GM23248 (cell line): ENCODE results near the gene DLG2. TPM values are rescaled to one million over a fixed set of nuclear protein-coding genes. Genes with fewer than 3 reads are reported as not detected.

Experiments used
- DNase-seq: peaks from one replicate; pipeline ENCODE4 v3.0.0-alpha.2; 2015
- H2AFZ ChIP-seq: fragments of 200-600 bp; sonication (generic); 2 replicates; pipeline ENCODE4 v1.6.1; 2016; ENCODE audit warnings: antibody characterized with exemption
- H3F3A ChIP-seq: fragments of 200-600 bp; sonication (generic); 2 replicates; pipeline ENCODE4 v1.6.1; 2016; ENCODE audit warnings: mild to moderate bottlenecking, antibody characterized with exemption, mixed run types; ENCODE audit not compliant: insufficient read depth
- H3K27ac ChIP-seq: fragments of 200-600 bp; sonication (generic); 2 replicates; pipeline ENCODE4 v1.5.1; 2016; ENCODE audit warnings: mild to moderate bottlenecking
- H3K27me3 ChIP-seq: fragments of 200-600 bp; sonication (generic); replicated peaks from 2 replicates; pipeline ENCODE4 v1.6.1; 2016; ENCODE audit warnings: mild to moderate bottlenecking; ENCODE audit not compliant: insufficient read depth
- H3K36me3 ChIP-seq: fragments of 200-600 bp; sonication (generic); 2 replicates; pipeline ENCODE4 v1.6.1; 2016; ENCODE audit warnings: low read depth, mild to moderate bottlenecking
- H3K4me1 ChIP-seq: fragments of 200-600 bp; sonication (generic); 2 replicates; pipeline ENCODE4 v1.6.1; 2016; ENCODE audit warnings: mild to moderate bottlenecking; ENCODE audit not compliant: insufficient read depth
- H3K4me2 ChIP-seq: fragments of 200-600 bp; sonication (generic); one replicate; pipeline ENCODE4 v1.6.1; 2016; ENCODE audit warnings: mild to moderate bottlenecking; ENCODE audit not compliant: unreplicated experiment
- H3K4me3 ChIP-seq: fragments of 200-600 bp; sonication (generic); 2 replicates; pipeline ENCODE4 v1.5.1; 2016; ENCODE audit warnings: mild to moderate bottlenecking
- H3K79me2 ChIP-seq: fragments of 200-600 bp; sonication (generic); 2 replicates; pipeline ENCODE4 v1.6.1; 2016; ENCODE audit warnings: mild to moderate bottlenecking; ENCODE audit not compliant: insufficient read depth
- H3K9ac ChIP-seq: fragments of 200-600 bp; sonication (generic); 2 replicates; pipeline ENCODE4 v1.6.1; 2016; ENCODE audit warnings: mild to moderate bottlenecking
- H3K9me2 ChIP-seq: fragments of 200-600 bp; sonication (generic); 2 replicates; pipeline ENCODE4 v1.6.1; 2016; ENCODE audit warnings: mixed run types, mild to moderate bottlenecking, moderate library complexity; ENCODE audit not compliant: insufficient read depth
- H3K9me3 ChIP-seq: fragments of 200-600 bp; sonication (generic); one replicate; pipeline ENCODE4 v1.6.1; 2017; ENCODE audit warnings: low read depth
- H4K20me1 ChIP-seq: fragments of 200-600 bp; sonication (generic); 2 replicates; pipeline ENCODE4 v1.6.0; 2016; ENCODE audit not compliant: insufficient read depth
- EZH2 ChIP-seq: fragments of 200-600 bp; sonication (generic); IDR thresholded peaks from 2 replicates; pipeline ENCODE4 v1.6.1; 2018; ENCODE audit warnings: antibody characterized with exemption, mild to moderate bottlenecking; ENCODE audit not compliant: insufficient read depth, poor library complexity, severe bottlenecking
- EZH2phosphoT487 ChIP-seq: fragments of 200-600 bp; sonication (generic); IDR thresholded peaks from 2 replicates; pipeline ENCODE4 v1.6.1; 2018; ENCODE audit warnings: antibody characterized with exemption, moderate library complexity, mild to moderate bottlenecking, low read depth; ENCODE audit not compliant: insufficient read depth
- WGBS, 2 experiments: methylation state at CpG; one replicate each; pipeline ENCODE4 v1.1.6; 2015 to 2017; ENCODE audit warnings: low lambda C conversion rate in 2 of 2, low coverage in 1 of 2; ENCODE audit errors: missing lambda C conversion rate in 2 of 2; 5-methylcytosine and 5-hydroxymethylcytosine counted together
- in situ Hi-C: fragments of 300-500 bp; cut with MboI; formaldehyde crosslinking; loops from 2 replicates; pipeline ENCODE4 v1.15.0; 2020
- polyA plus RNA-seq: library from polyadenylated mRNA; unstranded; fragments of >200 nt; fragmentation: Nextera tagmentation; extraction: Ambion mirVana; gene quantifications from 2 replicates; pipeline ENCODE4 v1.2.1, GENCODE V29; 2016
- total RNA-seq: library from RNA; depleted of rRNA; stranded (reverse); fragments of >200 nt; shearing (Covaris generic); gene quantifications from 2 replicates; pipeline ENCODE4 v1.2.3, GENCODE V29; 2014

The DLG2 gene
- total and polyA plus RNA-seq, 2 experiments from 2014 or later, result 1.1 to 1.7 TPM

- Histone ChIP-seq H3K9me2 (no peaks in the 10 kb centered on the region), H2AFZ (no peak overlapping the region), H3K9ac (no peak overlapping the region), H3K9me3 (no peaks in the 10 kb centered on the region), H4K20me1 (no peaks in the 10 kb centered on the region), H3K27ac (no peak overlapping the region), H3K79me2 (no peaks in the 10 kb centered on the region), H3F3A (no peaks in the 10 kb centered on the region), H3K4me3 (no peak overlapping the region), H3K36me3 (no peaks in the 10 kb centered on the region), H3K4me1 (no peaks in the 10 kb centered on the region), H3K27me3 (no peaks in the 10 kb centered on the region), H3K4me2 (no peak overlapping the region)
- no peak for DNase-seq
- no peak for TF ChIP-seq EZH2phosphoT487
- TF ChIP-seq EZH2, result no peak
- in situ Hi-C loops, result no loop called here
- 5 to 9% methylated on average over 5 of the region's 5 CpGs for WGBS, 2 experiments
Observed at GRCh38 chr11:84648471-84648870, 978.7 kb downstream of the DLG2 start.

GRCh38 chr11:84645988-84646694 lies 981.0 kb downstream of the DLG2 start:
- H2AFZ ChIP-seq, result no peak overlapping the region
- no peaks in the 10 kb centered on the region for H3K36me3 ChIP-seq
- in situ Hi-C loops, result no loop called here
- no peak overlapping the region for H3K9ac ChIP-seq
- no peaks in the 10 kb centered on the region for H3K9me3 ChIP-seq
- DNase-seq, result no peak
- no peaks in the 10 kb centered on the region for H3K4me1 ChIP-seq
- no peak overlapping the region for H3K4me3 ChIP-seq
- H3K4me2 ChIP-seq, result no peak overlapping the region
- H3K27ac ChIP-seq, result no peak overlapping the region
- no peaks in the 10 kb centered on the region for H3K27me3 ChIP-seq
- H3K79me2 ChIP-seq, result no peaks in the 10 kb centered on the region
- no peak for TF ChIP-seq EZH2
- H3K9me2 ChIP-seq, result no peaks in the 10 kb centered on the region
- no peaks in the 10 kb centered on the region for H4K20me1 ChIP-seq
- WGBS, 2 experiments, result 36 to 39% methylated on average over 5 of the region's 5 CpGs
- H3F3A ChIP-seq, result no peaks in the 10 kb centered on the region

- no peaks in the 10 kb centered on the region for H3K79me2 ChIP-seq
- H3K4me3 ChIP-seq, result no peak overlapping the region
- H2AFZ ChIP-seq, result no peak overlapping the region
- no peaks in the 10 kb centered on the region for H3K9me2 ChIP-seq
- H3K27ac ChIP-seq, result no peak overlapping the region
- no peak overlapping the region for H3K9ac ChIP-seq
- no peak for TF ChIP-seq EZH2phosphoT487
- no peak for TF ChIP-seq EZH2
- no peaks in the 10 kb centered on the region for H3K27me3 ChIP-seq
- no peaks in the 10 kb centered on the region for H3K9me3 ChIP-seq
- no peaks in the 10 kb centered on the region for H4K20me1 ChIP-seq
- H3K36me3 ChIP-seq, result no peaks in the 10 kb centered on the region
- no peaks in the 10 kb centered on the region for H3F3A ChIP-seq
- in situ Hi-C loops, result no loop called here
- no peaks in the 10 kb centered on the region for H3K4me1 ChIP-seq
- no peak for DNase-seq
- no peak overlapping the region for H3K4me2 ChIP-seq
Observed at GRCh38 chr11:84642500-84642899, 984.6 kb downstream of the DLG2 start.

GRCh38 chr11:84634309-84634708 lies 992.8 kb downstream of the DLG2 start:
- WGBS, 2 experiments, result 30 to 31% methylated on average over 2 of the region's 2 CpGs
- no peak overlapping the region for H3K9ac ChIP-seq
- TF ChIP-seq EZH2phosphoT487, result no peak
- H3K27me3 ChIP-seq, result no peaks in the 10 kb centered on the region
- no peak overlapping the region for H3K4me2 ChIP-seq
- H3K4me1 ChIP-seq, result no peaks in the 10 kb centered on the region
- H3K9me2 ChIP-seq, result no peaks in the 10 kb centered on the region
- H3K36me3 ChIP-seq, result no peaks in the 10 kb centered on the region
- H3K27ac ChIP-seq, result no peak overlapping the region
- no peak for DNase-seq
- no peaks in the 10 kb centered on the region for H3F3A ChIP-seq
- H2AFZ ChIP-seq, result no peak overlapping the region
- no peaks in the 10 kb centered on the region for H4K20me1 ChIP-seq
- no peak overlapping the region for H3K4me3 ChIP-seq
- in situ Hi-C loops, result no loop called here
- H3K9me3 ChIP-seq, result no peaks in the 10 kb centered on the region
- no peaks in the 10 kb centered on the region for H3K79me2 ChIP-seq
